ENCODE data around the gene DISP1.
A peak's percentile ranks its signal among the peaks of the same experiment; 100 is the strongest.

The DISP1 gene

GRCh38 chr1:222814536-222815439 lies at the start of gene DISP1:
TSS of gene DISP1 (plus strand) at chr1:222815039. CDS start at chr1:222942824, 127,785 bp downstream.
- DNase-seq (ENCODE audit: low spot score), result peak; percentile 82

GRCh38 chr1:222767152-222767571 lies 47.7 kb upstream of the DISP1 start:
- DNase-seq (ENCODE audit: low spot score), result no peak

GRCh38 chr1:222768592-222768991 lies 46.2 kb upstream of the DISP1 start:
- no peak for DNase-seq (ENCODE audit: low spot score)

- DNase-seq (ENCODE audit: low spot score), result no peak
These were observed 45.7 kb upstream of the DISP1 start for GRCh38 chr1:222769181-222769580.

- no peak for DNase-seq (ENCODE audit: low spot score)
These were observed 44.7 kb upstream of the DISP1 start for GRCh38 chr1:222769971-222770620.

- DNase-seq (ENCODE audit: low spot score), result no peak
These were observed 41.9 kb upstream of the DISP1 start for GRCh38 chr1:222772996-222773379.

- DNase-seq (ENCODE audit: low spot score), result no peak
These were observed 37.4 kb upstream of the DISP1 start for GRCh38 chr1:222777463-222777862.

GRCh38 chr1:222777977-222778376 lies 36.9 kb upstream of the DISP1 start:
- DNase-seq (ENCODE audit: low spot score), result no peak

GRCh38 chr1:222781251-222781650 lies 33.6 kb upstream of the DISP1 start:
- no peak for DNase-seq (ENCODE audit: low spot score)

- DNase-seq (ENCODE audit: low spot score), result no peak
These were observed 31.8 kb upstream of the DISP1 start for GRCh38 chr1:222783051-222783450.

GRCh38 chr1:222784371-222784770 lies 30.5 kb upstream of the DISP1 start:
- DNase-seq (ENCODE audit: low spot score), result no peak

GRCh38 chr1:222784916-222785315 lies 29.9 kb upstream of the DISP1 start:
- DNase-seq (ENCODE audit: low spot score), result no peak

- DNase-seq (ENCODE audit: low spot score), result no peak
These were observed 29.3 kb upstream of the DISP1 start for GRCh38 chr1:222785529-222785928.

GRCh38 chr1:222786121-222786520 lies 28.7 kb upstream of the DISP1 start:
- no peak for DNase-seq (ENCODE audit: low spot score)

GRCh38 chr1:222787729-222788128 lies 27.1 kb upstream of the DISP1 start:
- no peak for DNase-seq (ENCODE audit: low spot score)

- DNase-seq (ENCODE audit: low spot score), result no peak
These were observed 26.3 kb upstream of the DISP1 start for GRCh38 chr1:222788402-222789156.

GRCh38 chr1:222790115-222790514 lies 24.7 kb upstream of the DISP1 start:
- DNase-seq (ENCODE audit: low spot score), result no peak

- DNase-seq (ENCODE audit: low spot score), result no peak
These were observed 24.3 kb upstream of the DISP1 start for GRCh38 chr1:222790520-222790919.

- no peak for DNase-seq (ENCODE audit: low spot score)
These were observed 23.7 kb upstream of the DISP1 start for GRCh38 chr1:222791006-222791710.

- DNase-seq (ENCODE audit: low spot score), result no peak
These were observed 22.1 kb upstream of the DISP1 start for GRCh38 chr1:222792744-222793143.

- DNase-seq (ENCODE audit: low spot score), result no peak
These were observed 20.0 kb upstream of the DISP1 start for GRCh38 chr1:222794656-222795474.

Measured in LoVo (cell line).